ENCODE data around the gene FBP2. TPM values are rescaled to one million over a fixed set of nuclear protein-coding genes. Genes with fewer than 3 reads are reported as not detected.
"Not testable (repeated sequence)": the region's sequence is repeated elsewhere in the genome, so short reads cannot be mapped to it uniquely, and the experiment has no call there.

FBP2 gene
- total RNA-seq, 1 experiment from 2014 or later: not detected

GRCh38 chr9:94564279-94564678 lies 29.3 kb downstream of the FBP2 start:
- not testable (repeated sequence) for DNase-seq (ENCODE audit: low read depth)

GRCh38 chr9:94563548-94563947 lies 30.1 kb downstream of the FBP2 start:
- DNase-seq (ENCODE audit: low read depth): no peak

- no peak for DNase-seq (ENCODE audit: low read depth)
Measured at GRCh38 chr9:94560237-94560636, 33.4 kb downstream of the FBP2 start.

- DNase-seq (ENCODE audit: low read depth): no peak
Measured at GRCh38 chr9:94557376-94557775, 36.2 kb downstream of the FBP2 start.

- no peak for DNase-seq (ENCODE audit: low read depth)
Measured at GRCh38 chr9:94554439-94555331, 38.9 kb downstream of the FBP2 start, which contains the start of gene PCAT7. TSS of gene PCAT7 (plus strand) at chr9:94555083.

- no peak for DNase-seq (ENCODE audit: low read depth)
Measured at GRCh38 chr9:94554078-94554438, 39.6 kb downstream of the FBP2 start.

GRCh38 chr9:94553029-94553938 lies 40.3 kb downstream of the FBP2 start:
- DNase-seq (ENCODE audit: low read depth): no peak

GRCh38 chr9:94545940-94546339 lies 47.7 kb downstream of the FBP2 start:
- no peak for DNase-seq (ENCODE audit: low read depth)

GRCh38 chr9:94544335-94544734 lies 49.3 kb downstream of the FBP2 start:
- DNase-seq (ENCODE audit: low read depth): not testable (repeated sequence)

GRCh38 chr9:94538908-94539307 lies 54.7 kb downstream of the FBP2 start:
- DNase-seq (ENCODE audit: low read depth): no peak

GRCh38 chr9:94534901-94535300 lies 58.7 kb downstream of the FBP2 start:
- no peak for DNase-seq (ENCODE audit: low read depth)

GRCh38 chr9:94533601-94534000 lies 60.0 kb downstream of the FBP2 start:
- no peak for DNase-seq (ENCODE audit: low read depth)

GRCh38 chr9:94533155-94533554 lies 60.5 kb downstream of the FBP2 start:
- no peak for DNase-seq (ENCODE audit: low read depth)

GRCh38 chr9:94528886-94529285 lies 64.7 kb downstream of the FBP2 start:
- DNase-seq (ENCODE audit: low read depth): no peak

- no peak for DNase-seq (ENCODE audit: low read depth)
Measured at GRCh38 chr9:94526951-94527350, 66.7 kb downstream of the FBP2 start.

- no peak for DNase-seq (ENCODE audit: low read depth)
Measured at GRCh38 chr9:94526271-94526670, 67.4 kb downstream of the FBP2 start.

GRCh38 chr9:94525396-94526035 lies 68.1 kb downstream of the FBP2 start:
- no peak for DNase-seq (ENCODE audit: low read depth)

- no peak for DNase-seq (ENCODE audit: low read depth)
Measured at GRCh38 chr9:94517254-94517653, 76.4 kb downstream of the FBP2 start.

- DNase-seq (ENCODE audit: low read depth): no peak
Measured at GRCh38 chr9:94514722-94515121, 78.9 kb downstream of the FBP2 start.

- DNase-seq (ENCODE audit: low read depth): no peak
Measured at GRCh38 chr9:94511955-94512265, 81.7 kb downstream of the FBP2 start.

- DNase-seq (ENCODE audit: low read depth): peak; percentile 2
Measured at GRCh38 chr9:94511134-94511954, 82.3 kb downstream of the FBP2 start.

All from LHCN-M2 (cell line).